Transverse colon (tissue), 4 donors: ENCODE measurements around the gene INMT.

ENCODE experiments used
- CTCF ChIP-seq, 5 experiments: fragments of 200-600 bp in 3 of 5; fragments of 450-650 bp in 2 of 5; sonication (generic) in 3 of 5; IDR thresholded peaks; 1 replicate in 2 of 5; 2 replicates in 3 of 5; pipeline ENCODE4 v1.5.1; 2016 to 2017; ENCODE audit warnings: antibody characterized with exemption in 5 of 5, inconsistent platforms in 3 of 5, mild to moderate bottlenecking in 2 of 5, moderate library complexity in 1 of 5
- EP300 ChIP-seq: sonication (generic); formaldehyde crosslinking; IDR thresholded peaks from one replicate; pipeline ENCODE4 v1.6.1; 2017; ENCODE audit warnings: antibody characterized with exemption, low read depth
- POLR2AphosphoS5 ChIP-seq, 3 donors: sonication (generic); formaldehyde crosslinking; IDR thresholded peaks; one replicate each; pipeline ENCODE4 v1.6.1; 2016; ENCODE audit warnings: antibody characterized with exemption in 3 of 3

- TF ChIP-seq POLR2AphosphoS5 (IDR thresholded peaks at IDR 0.05), result no peak
- no peak for TF ChIP-seq EP300
- TF ChIP-seq CTCF (IDR thresholded peaks at IDR 0.05), result no peak
These were observed 28.2 kb upstream of the INMT start for GRCh38 chr7:30723776-30724175.
